Ishikawa (cell line): Measurements from ENCODE around the gene MRPS2.

Experiments
- CEBPB ChIP-seq: IDR thresholded peaks from 2 replicates; pipeline ENCODE4 v1.6.1; 2012
- CREB1 ChIP-seq: IDR thresholded peaks from 2 replicates; pipeline ENCODE4 v1.6.1; 2012; ENCODE audit warnings: low read depth
- EGR1 ChIP-seq: IDR thresholded peaks from 2 replicates; pipeline ENCODE4 v1.6.1; 2012
- EP300 ChIP-seq: IDR thresholded peaks from 2 replicates; pipeline ENCODE4 v1.6.1; 2012; ENCODE audit warnings: borderline replicate concordance
- FOXM1 ChIP-seq: IDR thresholded peaks from 2 replicates; pipeline ENCODE4 v1.6.1; 2012; ENCODE audit warnings: low read depth, borderline replicate concordance
- NFIC ChIP-seq: IDR thresholded peaks from 2 replicates; pipeline ENCODE4 v1.6.1; 2012
- RAD21 ChIP-seq: IDR thresholded peaks from 2 replicates; pipeline ENCODE4 v1.6.1; 2012; ENCODE audit warnings: low read depth
- TAF1 ChIP-seq: IDR thresholded peaks from 2 replicates; pipeline ENCODE4 v1.6.1; 2012; ENCODE audit warnings: low read depth, mild to moderate bottlenecking
- TCF12 ChIP-seq: IDR thresholded peaks from 2 replicates; pipeline ENCODE4 v1.6.1; 2012; ENCODE audit warnings: low read depth
- TEAD4 ChIP-seq: IDR thresholded peaks from 2 replicates; pipeline ENCODE4 v1.6.1; 2012
- YY1 ChIP-seq: IDR thresholded peaks from 2 replicates; pipeline ENCODE4 v1.6.1; 2012; ENCODE audit warnings: low read depth
- ZBTB7A ChIP-seq: IDR thresholded peaks from 2 replicates; pipeline ENCODE4 v1.6.1; 2012; ENCODE audit warnings: low read depth
- TF ChIP-seq, protein P1 (sequence below): IDR thresholded peaks from 2 replicates; pipeline ENCODE4 v1.6.1; 2012
- TF ChIP-seq, protein P2 (sequence below): IDR thresholded peaks from 2 replicates; pipeline ENCODE4 v1.6.1; 2012; ENCODE audit warnings: low read depth, mild to moderate bottlenecking
- TF ChIP-seq, protein P3 (sequence below): IDR thresholded peaks from 2 replicates; pipeline ENCODE4 v1.6.1; 2012

Gene MRPS2

GRCh38 chr9:135488013-135488330 lies 12.5 kb upstream of the MRPS2 start:
- no peak for TF ChIP-seq YY1
- TF ChIP-seq ZBTB7A, result no peak
- TF ChIP-seq, protein P1, sequence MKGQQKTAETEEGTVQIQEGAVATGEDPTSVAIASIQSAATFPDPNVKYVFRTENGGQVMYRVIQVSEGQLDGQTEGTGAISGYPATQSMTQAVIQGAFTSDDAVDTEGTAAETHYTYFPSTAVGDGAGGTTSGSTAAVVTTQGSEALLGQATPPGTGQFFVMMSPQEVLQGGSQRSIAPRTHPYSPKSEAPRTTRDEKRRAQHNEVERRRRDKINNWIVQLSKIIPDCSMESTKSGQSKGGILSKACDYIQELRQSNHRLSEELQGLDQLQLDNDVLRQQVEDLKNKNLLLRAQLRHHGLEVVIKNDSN, result no peak
- TF ChIP-seq TEAD4, result no peak
- TF ChIP-seq FOXM1, result no peak
- TF ChIP-seq EGR1, result no peak
- TF ChIP-seq TAF1, result no peak
- TF ChIP-seq, protein P2, sequence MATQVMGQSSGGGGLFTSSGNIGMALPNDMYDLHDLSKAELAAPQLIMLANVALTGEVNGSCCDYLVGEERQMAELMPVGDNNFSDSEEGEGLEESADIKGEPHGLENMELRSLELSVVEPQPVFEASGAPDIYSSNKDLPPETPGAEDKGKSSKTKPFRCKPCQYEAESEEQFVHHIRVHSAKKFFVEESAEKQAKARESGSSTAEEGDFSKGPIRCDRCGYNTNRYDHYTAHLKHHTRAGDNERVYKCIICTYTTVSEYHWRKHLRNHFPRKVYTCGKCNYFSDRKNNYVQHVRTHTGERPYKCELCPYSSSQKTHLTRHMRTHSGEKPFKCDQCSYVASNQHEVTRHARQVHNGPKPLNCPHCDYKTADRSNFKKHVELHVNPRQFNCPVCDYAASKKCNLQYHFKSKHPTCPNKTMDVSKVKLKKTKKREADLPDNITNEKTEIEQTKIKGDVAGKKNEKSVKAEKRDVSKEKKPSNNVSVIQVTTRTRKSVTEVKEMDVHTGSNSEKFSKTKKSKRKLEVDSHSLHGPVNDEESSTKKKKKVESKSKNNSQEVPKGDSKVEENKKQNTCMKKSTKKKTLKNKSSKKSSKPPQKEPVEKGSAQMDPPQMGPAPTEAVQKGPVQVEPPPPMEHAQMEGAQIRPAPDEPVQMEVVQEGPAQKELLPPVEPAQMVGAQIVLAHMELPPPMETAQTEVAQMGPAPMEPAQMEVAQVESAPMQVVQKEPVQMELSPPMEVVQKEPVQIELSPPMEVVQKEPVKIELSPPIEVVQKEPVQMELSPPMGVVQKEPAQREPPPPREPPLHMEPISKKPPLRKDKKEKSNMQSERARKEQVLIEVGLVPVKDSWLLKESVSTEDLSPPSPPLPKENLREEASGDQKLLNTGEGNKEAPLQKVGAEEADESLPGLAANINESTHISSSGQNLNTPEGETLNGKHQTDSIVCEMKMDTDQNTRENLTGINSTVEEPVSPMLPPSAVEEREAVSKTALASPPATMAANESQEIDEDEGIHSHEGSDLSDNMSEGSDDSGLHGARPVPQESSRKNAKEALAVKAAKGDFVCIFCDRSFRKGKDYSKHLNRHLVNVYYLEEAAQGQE, result no peak
- TF ChIP-seq CEBPB, result no peak
- TF ChIP-seq CREB1, result no peak
- TF ChIP-seq, protein P3, sequence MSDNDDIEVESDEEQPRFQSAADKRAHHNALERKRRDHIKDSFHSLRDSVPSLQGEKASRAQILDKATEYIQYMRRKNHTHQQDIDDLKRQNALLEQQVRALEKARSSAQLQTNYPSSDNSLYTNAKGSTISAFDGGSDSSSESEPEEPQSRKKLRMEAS, result no peak
- TF ChIP-seq NFIC, result no peak
- TF ChIP-seq TCF12, result no peak
- TF ChIP-seq EP300, result no peak
- no peak for TF ChIP-seq RAD21

GRCh38 chr9:135488527-135488926 lies 12.0 kb upstream of the MRPS2 start:
- TF ChIP-seq, protein P3, result no peak
- TF ChIP-seq EGR1 (no peak), NFIC (no peak), TCF12 (no peak), EP300 (no peak), RAD21 (no peak), TAF1 (no peak), FOXM1 (no peak), YY1 (no peak), CREB1 (no peak), ZBTB7A (no peak), CEBPB (no peak), TEAD4 (no peak)
- TF ChIP-seq, protein P1, result no peak
- TF ChIP-seq, protein P2, result no peak

DNA sequence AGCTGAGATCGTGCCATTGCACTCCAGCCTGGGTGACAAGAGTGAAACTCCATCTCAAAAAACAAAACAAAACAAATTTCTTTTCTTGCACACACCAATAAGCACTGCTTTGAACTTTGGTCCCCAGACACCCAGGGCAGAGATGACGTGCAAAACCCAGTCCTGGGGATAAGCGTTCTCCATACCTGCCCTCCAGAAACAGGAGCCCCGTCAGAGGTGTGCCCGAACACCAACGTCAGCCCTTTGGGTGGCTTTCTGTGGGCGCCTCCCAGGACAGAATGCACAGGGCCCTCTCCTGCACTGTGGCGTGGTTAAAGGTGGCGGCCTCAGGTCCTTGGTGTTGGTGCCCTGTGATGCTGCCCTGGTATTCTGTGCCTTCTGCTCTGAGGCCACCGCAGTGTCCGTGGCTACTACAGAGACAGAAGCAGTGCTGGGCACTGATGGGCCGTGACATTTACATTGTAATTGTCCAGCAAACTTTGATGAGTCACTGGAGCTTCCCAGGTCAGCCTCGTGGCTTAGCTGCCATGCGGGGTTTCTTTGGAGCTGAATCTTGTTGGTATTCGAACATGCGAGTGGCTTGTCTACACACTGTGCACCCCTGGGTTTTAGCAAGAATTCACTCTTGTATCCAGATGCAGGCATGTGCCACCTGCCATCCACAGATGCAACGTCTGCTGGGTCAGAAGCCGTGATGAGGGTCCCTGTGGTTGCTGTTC lies 11.1 kb upstream of the MRPS2 start:
- TF ChIP-seq FOXM1, result no peak
- no peak for TF ChIP-seq NFIC
- no peak for TF ChIP-seq EP300
- no peak for TF ChIP-seq EGR1
- no peak for TF ChIP-seq CEBPB
- no peak for TF ChIP-seq YY1
- TF ChIP-seq TAF1, result no peak
- TF ChIP-seq, protein P3, result no peak
- TF ChIP-seq RAD21, result no peak
- TF ChIP-seq TEAD4, result no peak
- no peak for TF ChIP-seq ZBTB7A
- TF ChIP-seq TCF12, result no peak
- TF ChIP-seq, protein P2, result no peak
- TF ChIP-seq, protein P1, result no peak
- no peak for TF ChIP-seq CREB1
